NCI-H82 (cell line): Measurements from ENCODE around the gene CADM1.
A peak's percentile ranks its signal among the peaks of the same experiment; 100 is the strongest.

Experiments used
- DNase-seq: peaks from one replicate; lab custom pipeline; 2025; lab: John Stamatoyannopoulos, UW

Gene CADM1

DNA sequence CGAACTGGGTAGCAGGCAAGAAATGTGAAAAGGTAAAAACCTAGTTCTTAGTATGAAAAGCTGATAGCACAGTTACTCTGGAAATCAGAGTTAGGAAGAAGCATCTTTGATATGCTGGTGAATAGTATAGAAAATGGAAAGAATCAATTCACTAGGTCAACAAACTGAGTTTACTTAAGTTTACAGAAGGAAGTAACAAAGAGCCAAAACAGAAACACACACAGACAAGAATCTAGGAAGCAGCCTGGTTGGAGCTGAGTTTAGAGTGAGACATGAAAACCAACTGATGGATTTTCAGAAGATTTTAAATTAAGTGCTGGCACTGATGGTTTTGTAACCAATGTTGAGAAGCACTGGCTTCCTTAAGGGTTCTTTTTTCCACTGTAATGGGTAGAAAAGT is 296.3 kb downstream of the CADM1 start:
- DNase-seq, result no peak

DNA sequence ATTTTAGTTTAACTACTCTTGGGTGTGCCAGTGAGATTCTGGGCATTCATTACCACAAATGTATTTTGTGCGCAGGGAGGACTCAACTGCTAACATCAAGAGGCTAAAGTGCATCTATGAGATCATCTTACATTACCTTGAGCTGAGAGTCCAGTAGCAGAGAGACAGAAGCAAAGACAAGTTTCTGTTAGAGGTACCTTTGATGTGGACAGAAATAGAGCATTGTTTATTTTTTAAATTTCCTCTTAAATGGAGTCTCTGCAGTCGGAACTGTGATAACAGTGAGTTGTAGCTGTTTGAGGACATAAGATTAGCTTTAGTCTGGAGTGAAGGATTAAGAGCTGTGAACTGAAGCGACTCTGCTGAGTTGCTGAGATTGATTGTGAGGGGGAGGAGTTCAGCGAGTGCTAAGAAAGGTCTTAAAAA is 297.0 kb downstream of the CADM1 start:
- DNase-seq, result peak; percentile 85

GRCh38 chr11:115206365-115207022 is 297.7 kb downstream of the CADM1 start:
- no peak for DNase-seq

DNA sequence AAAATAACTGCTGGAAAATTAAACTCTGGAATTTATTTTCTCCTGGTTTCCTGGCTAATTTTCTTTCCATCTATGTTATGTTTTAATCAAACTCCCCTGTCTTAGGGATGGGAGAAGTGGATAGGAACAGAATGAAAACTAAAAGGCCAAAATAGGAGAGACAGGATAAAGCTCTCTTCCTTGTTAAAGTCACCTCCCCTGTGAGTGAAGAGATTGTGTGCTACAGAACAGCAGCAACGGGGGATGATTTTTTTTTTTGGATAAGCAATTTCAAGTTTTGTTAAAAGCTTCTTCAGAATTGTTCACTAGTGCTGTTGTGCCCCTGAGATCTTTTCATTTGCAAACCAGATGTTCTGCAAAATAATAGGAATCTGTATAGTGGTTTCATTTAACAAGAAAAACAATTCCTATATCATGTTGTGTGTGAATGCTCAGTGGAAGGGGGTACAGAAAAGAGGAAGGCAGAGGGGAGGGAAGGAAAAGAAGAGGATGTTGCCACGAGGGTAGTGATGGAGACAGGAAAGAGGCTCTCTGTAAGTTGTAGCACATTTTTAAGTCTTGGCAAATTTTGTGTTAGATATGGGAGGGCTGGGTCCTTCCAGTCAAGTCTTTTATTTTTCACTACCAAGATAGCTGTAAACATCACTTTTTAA is 301.2 kb downstream of the CADM1 start:
- no peak for DNase-seq

- DNase-seq, result peak; percentile 55
Measured at GRCh38 chr11:115202074-115202473, 302.1 kb downstream of the CADM1 start.

GRCh38 chr11:115201111-115201792 is 303.0 kb downstream of the CADM1 start:
- DNase-seq, result no peak

DNA sequence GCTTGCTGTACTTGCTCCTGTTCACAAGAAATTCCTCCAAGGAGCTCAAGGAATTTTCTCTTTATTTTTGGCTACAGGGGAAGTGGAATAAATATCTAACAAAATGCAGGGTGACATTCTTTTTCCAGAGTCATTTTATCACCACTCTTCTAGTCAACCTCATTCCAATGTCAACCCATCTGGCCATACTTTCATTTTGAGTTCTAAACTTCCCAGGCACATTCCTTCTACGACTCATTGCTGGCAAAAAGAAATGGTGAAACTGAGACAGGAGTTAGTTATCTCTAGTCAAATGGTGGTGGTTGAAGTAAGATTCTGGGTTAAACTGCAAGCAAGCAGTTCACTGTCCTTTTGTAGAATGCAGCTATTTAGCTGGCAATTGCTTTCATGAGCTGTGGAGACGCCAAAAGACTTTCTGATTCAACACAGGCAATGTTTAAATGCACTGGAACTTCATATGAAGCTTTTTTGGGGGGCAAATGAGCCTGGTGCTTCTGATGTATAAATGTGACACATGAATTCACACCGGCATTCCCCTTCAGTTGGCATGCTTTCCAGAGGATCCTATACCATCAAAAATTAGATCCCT is 304.6 kb downstream of the CADM1 start:
- no peak for DNase-seq

GRCh38 chr11:115198321-115198741 is 305.9 kb downstream of the CADM1 start:
- no peak for DNase-seq

DNA sequence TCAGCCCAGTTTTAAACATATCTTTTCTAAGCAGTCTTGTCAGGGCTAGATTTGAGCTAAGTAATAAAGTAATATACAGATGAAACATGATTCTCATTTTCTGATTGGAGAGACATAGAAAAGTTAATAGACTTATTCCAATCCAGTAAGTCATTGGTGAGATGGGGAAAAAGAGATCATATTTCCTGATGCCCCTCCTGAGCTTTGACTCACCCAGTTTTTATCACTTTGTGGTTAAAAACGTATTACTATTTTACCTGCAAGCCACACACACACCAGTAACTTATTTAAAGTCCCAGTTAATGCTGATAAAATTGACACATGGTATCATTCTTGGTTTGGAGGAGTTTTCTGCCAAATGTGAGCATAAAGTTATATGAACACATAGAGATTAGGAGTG is 306.8 kb downstream of the CADM1 start:
- DNase-seq, result no peak

GRCh38 chr11:115197031-115197430 is 307.2 kb downstream of the CADM1 start:
- no peak for DNase-seq

- no peak for DNase-seq
Measured at GRCh38 chr11:115194802-115195110, 309.5 kb downstream of the CADM1 start.

- no peak for DNase-seq
Measured at GRCh38 chr11:115193914-115194801, 310.1 kb downstream of the CADM1 start.

DNA sequence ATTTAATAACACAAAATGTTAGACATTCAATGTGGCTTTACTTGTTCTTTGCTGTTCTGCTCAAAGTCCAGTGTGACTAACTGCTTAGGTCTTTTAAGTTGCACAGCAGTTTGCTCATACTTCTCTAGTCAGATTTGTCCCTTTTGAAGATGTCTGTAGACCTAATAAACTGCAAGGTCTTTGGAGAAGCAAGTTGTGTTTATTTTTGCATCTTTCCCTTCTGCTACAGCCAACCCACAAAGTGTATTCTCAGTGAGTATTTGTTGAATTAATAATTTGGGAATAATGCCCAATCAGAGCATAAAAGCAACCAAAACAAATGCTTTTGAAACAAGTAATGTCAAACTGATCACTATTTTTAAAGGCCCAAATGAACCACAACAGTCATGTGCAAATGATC is 312.5 kb downstream of the CADM1 start:
- DNase-seq, result no peak

- DNase-seq, result peak; percentile 89
Measured at GRCh38 chr11:115190196-115190595, 314.0 kb downstream of the CADM1 start.

DNA sequence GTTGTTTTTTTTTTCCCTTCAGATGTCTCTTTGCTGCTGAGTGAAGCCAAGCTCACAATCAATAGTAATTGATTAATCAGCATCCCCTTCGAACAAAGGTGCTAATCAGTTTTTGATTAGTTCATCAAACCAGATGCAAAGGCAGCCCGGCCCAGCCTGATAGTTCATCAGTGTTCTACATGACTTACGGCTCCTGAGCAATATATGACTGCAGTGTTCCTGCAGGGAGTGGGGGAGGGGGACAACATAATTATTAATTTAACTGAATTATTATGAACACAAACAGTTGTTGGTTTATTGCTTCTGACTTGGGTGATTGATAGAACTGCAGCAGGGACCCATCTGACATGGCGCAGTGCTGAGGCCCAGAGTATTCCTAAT is 315.3 kb downstream of the CADM1 start:
- DNase-seq, result peak; percentile 44

- DNase-seq, result peak; percentile 88
Measured at GRCh38 chr11:115188188-115188897, 315.9 kb downstream of the CADM1 start.

DNA sequence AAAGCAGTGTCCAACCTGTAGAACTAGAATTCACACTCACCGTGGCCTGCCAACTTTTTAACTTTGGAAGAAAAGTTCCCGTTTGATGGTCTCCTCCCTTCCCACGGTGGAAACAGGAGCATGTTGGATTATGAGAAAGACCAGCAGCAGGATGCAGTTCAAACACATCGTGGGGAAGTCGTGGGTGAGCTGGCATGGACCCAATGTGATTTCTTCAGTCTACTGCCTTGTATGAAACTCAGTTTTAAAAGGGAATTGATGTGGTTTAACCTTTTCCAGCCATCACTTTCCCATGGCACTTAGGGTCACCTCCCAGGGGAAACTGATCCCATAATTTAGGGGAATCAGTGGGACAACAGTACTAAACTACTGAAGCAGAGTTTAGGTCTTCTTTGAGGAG is 318.3 kb downstream of the CADM1 start:
- no peak for DNase-seq

- no peak for DNase-seq
Measured at GRCh38 chr11:115185507-115185906, 318.7 kb downstream of the CADM1 start.

DNA sequence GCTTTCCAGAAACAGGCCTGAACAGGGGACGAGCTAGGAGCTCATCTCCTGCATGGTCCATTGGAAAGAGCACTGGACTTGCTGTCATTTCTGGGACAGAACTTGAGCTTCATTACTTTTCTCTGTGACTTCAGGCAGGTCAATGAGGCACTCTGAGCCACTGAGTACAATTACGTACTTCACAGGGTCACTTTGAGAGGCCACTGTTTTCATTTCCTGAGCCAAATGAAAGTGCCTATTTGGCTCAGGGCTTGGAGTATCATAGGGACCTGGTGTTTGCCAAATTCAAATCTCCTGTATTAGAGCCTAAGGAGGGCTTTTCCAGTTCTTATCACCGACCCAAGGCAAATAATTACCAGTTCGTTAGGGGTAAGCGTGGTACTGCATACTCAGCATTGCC is 319.3 kb downstream of the CADM1 start:
- no peak for DNase-seq

- DNase-seq, result no peak
Measured at GRCh38 chr11:115183830-115184229, 320.4 kb downstream of the CADM1 start.

DNA sequence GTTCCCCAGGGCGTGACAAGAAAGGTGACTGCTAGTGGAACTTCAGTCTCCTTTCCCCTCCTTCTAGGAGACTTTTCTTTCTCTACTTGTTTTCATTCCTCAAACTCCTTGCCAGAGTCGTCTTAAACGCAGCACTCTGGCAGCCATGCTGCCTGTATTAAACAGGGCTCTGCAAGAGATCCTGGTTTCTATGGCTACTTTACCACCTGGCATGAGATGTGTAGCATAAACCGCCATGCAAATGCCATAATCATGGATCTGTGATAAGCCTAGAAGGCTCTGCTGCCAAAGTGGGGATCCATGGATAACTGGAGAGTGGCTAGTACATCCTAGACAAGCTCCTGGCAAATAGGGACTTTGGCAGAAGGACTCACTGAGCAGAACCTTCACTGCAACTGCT is 321.1 kb downstream of the CADM1 start:
- DNase-seq, result no peak
